HAP-1 (cell line): ENCODE results near the gene PROKR1.
"Not testable (repeated sequence)": the region's sequence is repeated elsewhere in the genome, so short reads cannot be mapped to it uniquely, and the experiment has no call there.

Experiments used
- DNase-seq, 2 experiments: peaks; one replicate each; pipeline ENCODE4 v3.0.0-alpha.2; 2016 to 2020; ENCODE audit warnings: low spot score in 2 of 2
- H3K27me3 ChIP-seq: fragments of 250-450 bp; sonication (Bioruptor Pico); 2 replicates; pipeline ENCODE4 v1.5.1; 2020; ENCODE audit warnings: low read depth, mild to moderate bottlenecking, moderate library complexity
- H3K36me3 ChIP-seq: fragments of 250-450 bp; sonication (Bioruptor Pico); replicated peaks from 2 replicates; pipeline ENCODE4 v1.5.1; 2020; ENCODE audit warnings: mild to moderate bottlenecking
- H3K4me1 ChIP-seq: fragments of 250-450 bp; sonication (Bioruptor Pico); 2 replicates; pipeline ENCODE4 v1.5.1; 2020; ENCODE audit warnings: mild to moderate bottlenecking
- H3K4me3 ChIP-seq: fragments of 250-450 bp; sonication (Bioruptor Pico); 2 replicates; pipeline ENCODE4 v1.5.1; 2020; ENCODE audit warnings: mild to moderate bottlenecking, moderate library complexity
- H3K9me3 ChIP-seq: fragments of 250-450 bp; sonication (Bioruptor Pico); 2 replicates; pipeline ENCODE4 v1.5.1; 2020; ENCODE audit warnings: mild to moderate bottlenecking, moderate library complexity
- in situ Hi-C: fragments of 300-500 bp; cut with MboI; formaldehyde crosslinking; loops from 3 replicates; pipeline ENCODE4 v1.14.3; 2020; ENCODE audit warnings: low sequenced_read_pairs, inconsistent platforms, mixed read lengths

The PROKR1 gene

GRCh38 chr2:68667371-68667770 is 24.0 kb downstream of the PROKR1 start:
- H3K36me3 ChIP-seq = no peaks in the 10 kb centered on the region
- no peak for DNase-seq

GRCh38 chr2:68669651-68670050 is 26.3 kb downstream of the PROKR1 start:
- no peaks in the 10 kb centered on the region; the same call in 1 of the 2 replicates for H3K4me1 ChIP-seq
- H3K4me3 ChIP-seq = no peak overlapping the region
- no peaks in the 10 kb centered on the region for H3K36me3 ChIP-seq
- in situ Hi-C loops = no loop called here
- DNase-seq = no peak
- no peaks in the 10 kb centered on the region for H3K27me3 ChIP-seq
- H3K9me3 ChIP-seq = no peaks in the 10 kb centered on the region

More at GRCh38 chr2:68667371-68667770, 24.0 kb downstream of the PROKR1 start:
- Histone ChIP-seq H3K4me3 (no peak overlapping the region), H3K27me3 (no peaks in the 10 kb centered on the region; the same call in 1 of the 2 replicates), H3K9me3 (no peaks in the 10 kb centered on the region), H3K4me1 (no peaks in the 10 kb centered on the region; the same call in 1 of the 2 replicates)
- in situ Hi-C loops = no loop called here

- Histone ChIP-seq H3K27me3 (no peaks in the 10 kb centered on the region), H3K9me3 (no peaks in the 10 kb centered on the region), H3K36me3 (no peaks in the 10 kb centered on the region), H3K4me1 (no peaks in the 10 kb centered on the region), H3K4me3 (no peak overlapping the region)
- in situ Hi-C loops = no loop called here
- DNase-seq = no peak
Measured at GRCh38 chr2:68671961-68672360, 28.6 kb downstream of the PROKR1 start.

GRCh38 chr2:68673631-68674030 is 30.3 kb downstream of the PROKR1 start:
- no peaks in the 10 kb centered on the region for H3K4me1 ChIP-seq
- in situ Hi-C loops = no loop called here
- DNase-seq = no peak
- H3K4me3 ChIP-seq = no peak overlapping the region
- no peaks in the 10 kb centered on the region for H3K9me3 ChIP-seq
- no peaks in the 10 kb centered on the region for H3K27me3 ChIP-seq
- H3K36me3 ChIP-seq = no peaks in the 10 kb centered on the region

- no peak for DNase-seq
- Histone ChIP-seq H3K4me3 (no peak overlapping the region), H3K27me3 (no peaks in the 10 kb centered on the region), H3K9me3 (no peaks in the 10 kb centered on the region), H3K36me3 (no peaks in the 10 kb centered on the region), H3K4me1 (no peaks in the 10 kb centered on the region)
- in situ Hi-C loops = no loop called here
Measured at GRCh38 chr2:68675470-68675869, 32.1 kb downstream of the PROKR1 start.

- H3K36me3 ChIP-seq, H3K9me3 ChIP-seq, H3K27me3 ChIP-seq, H3K4me3 ChIP-seq, H3K4me1 ChIP-seq, DNase-seq, in situ Hi-C loops: not testable (repeated sequence)
Measured at GRCh38 chr2:68677837-68678236, 34.5 kb downstream of the PROKR1 start.

- in situ Hi-C loops, H3K9me3 ChIP-seq, H3K27me3 ChIP-seq, H3K4me3 ChIP-seq, H3K4me1 ChIP-seq, H3K36me3 ChIP-seq: not testable (repeated sequence)
- peak in 1 of 2 experiments; percentile 29 for DNase-seq
Measured at GRCh38 chr2:68679166-68679916, 36.0 kb downstream of the PROKR1 start.

- H3K4me1 ChIP-seq, H3K4me3 ChIP-seq, in situ Hi-C loops, H3K9me3 ChIP-seq, H3K27me3 ChIP-seq, DNase-seq, H3K36me3 ChIP-seq: not testable (repeated sequence)
Measured at GRCh38 chr2:68679917-68680267, 36.5 kb downstream of the PROKR1 start.

- H3K9me3 ChIP-seq = no peaks in the 10 kb centered on the region
- H3K27me3 ChIP-seq = no peaks in the 10 kb centered on the region
- H3K36me3 ChIP-seq = no peaks in the 10 kb centered on the region
- no peak overlapping the region for H3K4me3 ChIP-seq
- DNase-seq = no peak
- in situ Hi-C loops = no loop called here
- H3K4me1 ChIP-seq = peaks cover 7% of the 10 kb centered on the region
Measured at GRCh38 chr2:68684197-68684596, 40.8 kb downstream of the PROKR1 start.

GRCh38 chr2:68686178-68686577 is 42.8 kb downstream of the PROKR1 start:
- DNase-seq = no peak
- H3K9me3 ChIP-seq = no peaks in the 10 kb centered on the region
- H3K36me3 ChIP-seq = no peaks in the 10 kb centered on the region
- in situ Hi-C loops = no loop called here
- H3K27me3 ChIP-seq = no peaks in the 10 kb centered on the region
- H3K4me3 ChIP-seq = no peak overlapping the region
- peaks cover 7% of the 10 kb centered on the region for H3K4me1 ChIP-seq

- DNase-seq = no peak
- no peaks in the 10 kb centered on the region for H3K27me3 ChIP-seq
- H3K4me1 ChIP-seq = peaks cover 7% of the 10 kb centered on the region
- H3K36me3 ChIP-seq = no peaks in the 10 kb centered on the region
- no peaks in the 10 kb centered on the region for H3K9me3 ChIP-seq
- in situ Hi-C loops = no loop called here
- no peak overlapping the region for H3K4me3 ChIP-seq
Measured at GRCh38 chr2:68687018-68687417, 43.6 kb downstream of the PROKR1 start.

- in situ Hi-C loops = no loop called here
- no peaks in the 10 kb centered on the region for H3K27me3 ChIP-seq
- H3K4me1 ChIP-seq = peaks cover 7% of the 10 kb centered on the region
- no peaks in the 10 kb centered on the region for H3K36me3 ChIP-seq
- no peak overlapping the region for H3K4me3 ChIP-seq
- H3K9me3 ChIP-seq = no peaks in the 10 kb centered on the region
- DNase-seq = no peak
Measured at GRCh38 chr2:68689553-68690537, 46.5 kb downstream of the PROKR1 start.

GRCh38 chr2:68690851-68691250 is 47.5 kb downstream of the PROKR1 start:
- Histone ChIP-seq H3K4me3 (no peak overlapping the region), H3K27me3 (no peaks in the 10 kb centered on the region), H3K4me1 (peaks cover under 1% of the 10 kb centered on the region), H3K9me3 (no peaks in the 10 kb centered on the region), H3K36me3 (no peaks in the 10 kb centered on the region)
- in situ Hi-C loops = no loop called here
- DNase-seq = no peak

- no peaks in the 10 kb centered on the region for H3K36me3 ChIP-seq
- no peak for DNase-seq
- peaks cover 3% of the 10 kb centered on the region; the same call in 1 of the 2 replicates for H3K9me3 ChIP-seq
- no peaks in the 10 kb centered on the region for H3K27me3 ChIP-seq
- no peaks in the 10 kb centered on the region for H3K4me1 ChIP-seq
- in situ Hi-C loops = no loop called here
- no peak overlapping the region for H3K4me3 ChIP-seq
Measured at GRCh38 chr2:68692511-68692910, 49.1 kb downstream of the PROKR1 start.
